RWPE2 (cell line): ENCODE measurements around the gene MYO5B.

Experiments
- ATAC-seq: fragments of 200-7000 bp; cut with Tn5 transposase; 3 replicates; pipeline ENCODE4 v1.9.1; 2021; ENCODE audit warnings: low read depth
- DNase-seq: peaks from one replicate; pipeline ENCODE4 v3.0.0-alpha.2; 2020; ENCODE audit warnings: low spot score
- H3K27ac ChIP-seq: fragments of 450-650 bp; 2 replicates; pipeline ENCODE4 v1.5.1; 2017; ENCODE audit warnings: mild to moderate bottlenecking; ENCODE audit not compliant: poor library complexity, severe bottlenecking
- H3K27me3 ChIP-seq: fragments of 250-450 bp; sonication (Bioruptor Pico); 2 replicates; pipeline ENCODE4 v1.5.1; 2021; ENCODE audit warnings: mild to moderate bottlenecking, moderate library complexity; ENCODE audit not compliant: insufficient read depth, poor library complexity, severe bottlenecking
- H3K36me3 ChIP-seq: fragments of 250-450 bp; sonication (Bioruptor Pico); 2 replicates; pipeline ENCODE4 v1.5.1; 2020; ENCODE audit warnings: low read depth, mild to moderate bottlenecking, moderate library complexity
- H3K4me1 ChIP-seq: fragments of 250-450 bp; sonication (Bioruptor Pico); 2 replicates; pipeline ENCODE4 v1.5.1; 2021; ENCODE audit warnings: mild to moderate bottlenecking, moderate library complexity; ENCODE audit not compliant: insufficient read depth, poor library complexity, severe bottlenecking
- H3K4me3 ChIP-seq: fragments of 250-450 bp; sonication (Bioruptor Pico); 2 replicates; pipeline ENCODE4 v1.5.1; 2021; ENCODE audit warnings: mild to moderate bottlenecking, moderate library complexity; ENCODE audit not compliant: severe bottlenecking
- H3K9me3 ChIP-seq: fragments of 250-450 bp; sonication (Bioruptor Pico); 2 replicates; pipeline ENCODE4 v1.5.1; 2021; ENCODE audit warnings: mild to moderate bottlenecking, moderate library complexity; ENCODE audit not compliant: severe bottlenecking
- TF ChIP-seq, protein P1 (sequence below): fragments of 450-650 bp; IDR thresholded peaks from one replicate; pipeline ENCODE4 v1.5.1; 2017; ENCODE audit warnings: mild to moderate bottlenecking, moderate library complexity; ENCODE audit not compliant: poor library complexity, severe bottlenecking

Gene MYO5B

DNA sequence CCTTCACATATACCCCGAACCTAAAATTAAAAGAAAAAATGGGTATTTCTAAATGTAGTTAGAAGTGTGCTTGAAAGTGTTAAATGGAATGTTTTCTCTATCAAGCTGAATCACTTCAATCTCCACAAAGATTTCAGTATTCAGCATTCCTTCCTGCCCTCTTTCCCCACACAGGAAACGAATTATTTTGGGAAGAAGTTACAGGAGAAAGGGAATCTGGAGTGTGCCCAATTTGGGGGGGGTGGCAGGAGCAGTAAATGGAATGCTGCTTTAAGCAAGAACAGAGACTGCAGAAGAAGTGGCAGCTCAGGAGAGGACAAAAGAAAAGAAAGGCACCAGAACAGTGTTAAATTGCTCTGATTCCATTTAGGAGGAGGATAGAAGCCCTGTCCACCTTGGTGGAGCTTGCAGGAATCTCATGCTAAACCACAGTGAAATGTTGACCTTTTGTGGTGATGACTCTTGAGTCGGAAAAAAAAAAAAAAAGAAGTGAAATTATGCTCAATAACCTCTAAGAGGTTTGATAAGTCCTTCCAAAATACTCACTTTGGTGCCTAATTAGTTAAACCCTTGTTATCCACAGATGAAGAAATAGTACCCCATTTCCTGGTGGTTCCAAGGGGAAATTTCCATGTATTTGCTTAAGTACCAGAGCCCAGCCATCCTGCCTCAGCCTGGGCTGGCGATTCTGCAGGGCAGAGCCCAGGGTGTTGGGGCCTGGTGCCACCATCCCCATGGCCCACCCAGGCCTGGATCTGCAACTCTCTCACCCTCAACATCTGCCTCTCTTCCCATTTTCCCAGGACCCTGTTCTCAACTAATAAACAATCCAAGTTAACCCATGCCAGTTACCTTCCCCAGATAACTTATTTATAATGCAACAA is 56.5 kb downstream of the MYO5B start:
- DNase-seq (no peak), ATAC-seq (no peak)
- no peak overlapping the region for H3K27ac ChIP-seq
- no peaks in the 10 kb centered on the region for H3K36me3 ChIP-seq
- H3K4me3 ChIP-seq: no peak overlapping the region
- H3K9me3 ChIP-seq: no peaks in the 10 kb centered on the region
- TF ChIP-seq, protein P1, sequence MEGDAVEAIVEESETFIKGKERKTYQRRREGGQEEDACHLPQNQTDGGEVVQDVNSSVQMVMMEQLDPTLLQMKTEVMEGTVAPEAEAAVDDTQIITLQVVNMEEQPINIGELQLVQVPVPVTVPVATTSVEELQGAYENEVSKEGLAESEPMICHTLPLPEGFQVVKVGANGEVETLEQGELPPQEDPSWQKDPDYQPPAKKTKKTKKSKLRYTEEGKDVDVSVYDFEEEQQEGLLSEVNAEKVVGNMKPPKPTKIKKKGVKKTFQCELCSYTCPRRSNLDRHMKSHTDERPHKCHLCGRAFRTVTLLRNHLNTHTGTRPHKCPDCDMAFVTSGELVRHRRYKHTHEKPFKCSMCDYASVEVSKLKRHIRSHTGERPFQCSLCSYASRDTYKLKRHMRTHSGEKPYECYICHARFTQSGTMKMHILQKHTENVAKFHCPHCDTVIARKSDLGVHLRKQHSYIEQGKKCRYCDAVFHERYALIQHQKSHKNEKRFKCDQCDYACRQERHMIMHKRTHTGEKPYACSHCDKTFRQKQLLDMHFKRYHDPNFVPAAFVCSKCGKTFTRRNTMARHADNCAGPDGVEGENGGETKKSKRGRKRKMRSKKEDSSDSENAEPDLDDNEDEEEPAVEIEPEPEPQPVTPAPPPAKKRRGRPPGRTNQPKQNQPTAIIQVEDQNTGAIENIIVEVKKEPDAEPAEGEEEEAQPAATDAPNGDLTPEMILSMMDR: no peak
- peaks cover 2% of the 10 kb centered on the region for H3K4me1 ChIP-seq
- H3K27me3 ChIP-seq: no peaks in the 10 kb centered on the region

DNA sequence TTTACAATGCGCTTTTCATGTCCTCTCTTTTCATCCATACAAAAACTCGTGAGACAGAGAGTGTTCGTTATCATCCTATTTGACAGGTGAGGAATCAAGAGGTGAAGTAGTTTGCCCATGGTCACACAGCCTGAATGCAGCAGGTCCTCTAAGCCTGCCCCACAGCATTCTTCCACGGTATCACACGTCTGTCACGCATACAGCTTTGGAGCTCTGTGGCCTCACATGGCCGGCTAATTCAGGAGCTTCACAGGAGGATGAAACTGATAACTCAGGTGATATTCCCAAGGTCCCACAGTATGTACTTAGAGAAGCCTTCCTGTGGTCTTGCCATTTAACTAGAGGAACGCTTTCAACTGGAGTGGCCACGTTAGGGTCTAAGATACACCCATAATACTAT is 59.0 kb downstream of the MYO5B start:
- DNase-seq (no peak), ATAC-seq (no peak)
- H3K27ac ChIP-seq: no peak overlapping the region
- no peak overlapping the region for H3K4me3 ChIP-seq
- H3K9me3 ChIP-seq: no peaks in the 10 kb centered on the region
- H3K27me3 ChIP-seq: no peaks in the 10 kb centered on the region
- TF ChIP-seq, protein P1: no peak
- H3K36me3 ChIP-seq: no peaks in the 10 kb centered on the region
- no peaks in the 10 kb centered on the region for H3K4me1 ChIP-seq

DNA sequence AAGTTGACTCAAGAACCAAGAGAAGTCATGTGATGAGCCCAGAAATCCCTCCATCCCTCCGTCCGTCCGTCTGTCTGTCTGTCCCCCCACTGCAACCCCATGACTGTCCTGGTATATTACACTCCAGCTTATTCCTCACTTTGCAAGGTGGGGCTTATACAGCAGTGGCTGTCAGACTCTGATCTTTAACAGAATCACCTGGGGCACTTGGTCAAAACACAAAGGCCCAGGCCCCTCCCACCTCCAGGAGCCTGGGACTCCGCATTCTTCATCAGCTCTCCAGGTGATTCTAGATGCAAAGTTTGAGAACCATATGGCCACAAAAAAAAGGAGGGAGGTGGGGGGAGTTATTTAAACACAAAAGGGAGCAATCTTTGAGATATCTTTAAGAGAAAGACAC is 61.4 kb downstream of the MYO5B start:
- no peak overlapping the region for H3K4me3 ChIP-seq
- no peaks in the 10 kb centered on the region for H3K9me3 ChIP-seq
- TF ChIP-seq, protein P1: no peak
- no peaks in the 10 kb centered on the region for H3K27me3 ChIP-seq
- H3K4me1 ChIP-seq: no peaks in the 10 kb centered on the region
- no peak overlapping the region for H3K27ac ChIP-seq
- no peak for ATAC-seq
- no peaks in the 10 kb centered on the region for H3K36me3 ChIP-seq
- no peak for DNase-seq

DNA sequence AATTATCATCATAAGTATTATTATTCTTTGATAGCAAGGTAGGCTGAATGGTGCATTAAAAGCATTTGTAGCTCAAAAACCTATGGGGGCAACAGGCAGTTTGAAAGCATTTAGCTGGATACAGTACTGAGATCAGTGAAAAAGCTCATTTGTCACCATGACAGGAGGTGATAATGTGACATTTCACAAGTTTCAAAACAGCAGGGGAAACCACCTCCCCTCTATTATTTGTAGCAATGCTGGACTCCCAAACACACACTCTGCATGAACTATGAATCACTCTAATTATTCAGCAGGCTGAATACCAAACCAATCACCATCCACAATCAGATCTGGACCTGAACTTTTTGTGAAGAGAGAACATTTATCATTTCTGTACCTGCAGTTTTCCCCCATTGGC is 63.4 kb downstream of the MYO5B start:
- H3K27me3 ChIP-seq: no peaks in the 10 kb centered on the region
- no peak for ATAC-seq
- H3K4me1 ChIP-seq: no peaks in the 10 kb centered on the region
- H3K4me3 ChIP-seq: no peak overlapping the region
- H3K27ac ChIP-seq: no peak overlapping the region
- no peaks in the 10 kb centered on the region for H3K9me3 ChIP-seq
- TF ChIP-seq, protein P1: no peak
- no peak for DNase-seq
- H3K36me3 ChIP-seq: no peaks in the 10 kb centered on the region
